H1 (cell line): Measurements from ENCODE around the gene ANKRD34B. TPM values are rescaled to one million over a fixed set of nuclear protein-coding genes. Genes with fewer than 3 reads are reported as not detected.

Experiments
- CTCF ChIA-PET: fragments of 300-600 bp; sonication (Branson Sonifier 250); formaldehyde crosslinking; loops from one replicate; lab custom pipeline; 2021; ENCODE audit not compliant: partially characterized antibody; lab: Charles Lee
- POLR2A ChIA-PET: fragments of 300-600 bp; sonication (Branson Sonifier 250); formaldehyde crosslinking; loops from one replicate; lab custom pipeline; 2021; ENCODE audit warnings: inconsistent platforms; ENCODE audit not compliant: partially characterized antibody; lab: Charles Lee
- DNase-seq, 2 experiments: peaks; one replicate each; pipeline versions ENCODE4 v3.0.0 to v3.0.0-alpha.2; 2010 to 2022; ENCODE audit warnings: low spot score in 2 of 2, low read depth in 1 of 2, mixed read lengths in 1 of 2
- FAIRE-seq: peaks from 2 replicates; lab custom pipeline; 2011; peaks lifted over from hg19 to GRCh38; lab: Jason Lieb, UNC
- H2AFZ ChIP-seq: 2 replicates; pipeline ENCODE4 v1.8.1; 2012; ENCODE audit warnings: low read length, inconsistent platforms
- H2AK5ac ChIP-seq: 2 replicates; pipeline ENCODE4 v1.6.1; 2013; ENCODE audit warnings: low read depth, low read length
- H2BK120ac ChIP-seq: replicated peaks from 2 replicates; pipeline ENCODE3; 2013; ENCODE audit warnings: low read depth, low read length, inconsistent platforms
- H2BK12ac ChIP-seq: 2 replicates; pipeline ENCODE4 v1.6.1; 2013; ENCODE audit warnings: low read depth, low read length
- H2BK15ac ChIP-seq: 2 replicates; pipeline ENCODE4 v1.6.1; 2013; ENCODE audit warnings: low read length
- H2BK20ac ChIP-seq: 2 replicates; pipeline ENCODE4 v1.6.1; 2013; ENCODE audit warnings: low read length
- H2BK5ac ChIP-seq: 2 replicates; pipeline ENCODE4 v1.6.1; 2013; ENCODE audit warnings: low read depth, low read length
- H3K14ac ChIP-seq: 2 replicates; pipeline ENCODE4 v1.6.1; 2013; ENCODE audit warnings: inconsistent platforms; ENCODE audit not compliant: insufficient read length
- H3K18ac ChIP-seq: 2 replicates; pipeline ENCODE4 v1.6.1; 2013; ENCODE audit warnings: low read length; ENCODE audit errors: extremely low read depth
- H3K23ac ChIP-seq: 2 replicates; pipeline ENCODE4 v1.6.1; 2013; ENCODE audit warnings: inconsistent platforms; ENCODE audit not compliant: insufficient read length
- H3K23me2 ChIP-seq: 2 replicates; pipeline ENCODE4 v1.6.1; 2013; ENCODE audit warnings: low read depth, low read length
- H3K27ac ChIP-seq: 2 replicates; pipeline ENCODE4 v1.6.1; 2011; ENCODE audit warnings: low read depth, low read length, inconsistent platforms
- H3K27me3 ChIP-seq, 4 experiments: replicated peaks in 1 of 4; 1 replicate in 1 of 4; 2 replicates in 3 of 4; pipeline versions ENCODE4 v1.6.1 to v1.8.1; 2011 to 2013; ENCODE audit warnings: low read length in 3 of 4, mild to moderate bottlenecking in 3 of 4, inconsistent platforms in 2 of 4, mixed read lengths in 2 of 4, moderate library complexity in 1 of 4; ENCODE audit not compliant: control insufficient read depth in 3 of 4, insufficient read depth in 3 of 4; ENCODE audit errors: extremely low read depth in 1 of 4
- H3K36me3 ChIP-seq, 4 experiments: 2 replicates each; pipeline versions ENCODE4 v1.6.1 to v1.8.1; 2011 to 2013; ENCODE audit warnings: mild to moderate bottlenecking in 4 of 4, low read length in 3 of 4, moderate library complexity in 2 of 4, control low read depth in 1 of 4, inconsistent platforms in 1 of 4; ENCODE audit not compliant: insufficient read depth in 4 of 4, control insufficient read depth in 2 of 4
- H3K4ac ChIP-seq: replicated peaks from 2 replicates; pipeline ENCODE3; 2013; ENCODE audit warnings: low read length, low read depth, mixed read lengths, inconsistent platforms; ENCODE audit not compliant: insufficient read length
- H3K4me1 ChIP-seq, 4 experiments: replicated peaks in 1 of 4; 1 replicate in 1 of 4; 2 replicates in 3 of 4; pipeline versions ENCODE4 v1.6.1 to v1.8.1; 2011 to 2013; ENCODE audit warnings: low read length in 3 of 4, inconsistent platforms in 2 of 4, mixed read lengths in 1 of 4; ENCODE audit not compliant: insufficient read depth in 4 of 4, control insufficient read depth in 3 of 4
- H3K4me2 ChIP-seq, 2 experiments: 2 replicates each; pipeline versions ENCODE4 v1.6.1 to v1.8.1; 2011 to 2013; ENCODE audit warnings: low read depth in 2 of 2, low read length in 2 of 2, control low read depth in 1 of 2, inconsistent platforms in 1 of 2, mild to moderate bottlenecking in 1 of 2; ENCODE audit not compliant: insufficient read depth in 1 of 2
- H3K4me3 ChIP-seq, 4 experiments: fragments of 200-600, 300-600 bp in 1 of 4; sonication (generic), shearing (Covaris generic), sonication (Bioruptor Twin) in 1 of 4; 2 replicates each; pipeline versions ENCODE4 v1.5.1 to v1.8.1; 2011 to 2016; ENCODE audit warnings: low read length in 4 of 4, low read depth in 3 of 4, control low read depth in 2 of 4, inconsistent platforms in 2 of 4, mild to moderate bottlenecking in 2 of 4, mixed read lengths in 1 of 4, moderate library complexity in 1 of 4; ENCODE audit not compliant: insufficient read depth in 2 of 4; ENCODE audit errors: extremely low read depth in 1 of 4
- H3K56ac ChIP-seq: replicated peaks from 2 replicates; pipeline ENCODE3; 2013; ENCODE audit warnings: low read depth, mild to moderate bottlenecking, mixed read lengths, low read length, inconsistent platforms; ENCODE audit not compliant: insufficient read length
- H3K79me1 ChIP-seq: 2 replicates; pipeline ENCODE4 v1.6.1; 2013; ENCODE audit warnings: low read depth, low read length, control low read depth
- H3K79me2 ChIP-seq, 2 experiments: 2 replicates each; pipeline versions ENCODE4 v1.6.1 to v1.8.1; 2012 to 2013; ENCODE audit warnings: low read length in 2 of 2, mild to moderate bottlenecking in 2 of 2, inconsistent platforms in 1 of 2; ENCODE audit not compliant: insufficient read depth in 2 of 2, control insufficient read depth in 1 of 2
- H3K9ac ChIP-seq, 4 experiments: replicated peaks in 1 of 4; 1 replicate in 1 of 4; 2 replicates in 3 of 4; pipeline versions ENCODE4 v1.6.1 to v1.8.1; 2011 to 2013; ENCODE audit warnings: low read depth in 3 of 4, low read length in 3 of 4, control low read depth in 2 of 4, mild to moderate bottlenecking in 2 of 4, moderate library complexity in 2 of 4, inconsistent platforms in 1 of 4; ENCODE audit errors: extremely low read depth in 1 of 4
- H3K9me3 ChIP-seq, 2 experiments: 2 replicates each; pipeline versions ENCODE4 v1.6.1 to v1.8.1; 2012 to 2013; ENCODE audit warnings: mild to moderate bottlenecking in 2 of 2, moderate library complexity in 2 of 2, control low read depth in 1 of 2, inconsistent platforms in 1 of 2, low read depth in 1 of 2, low read length in 1 of 2, mixed read lengths in 1 of 2; ENCODE audit not compliant: insufficient read depth in 2 of 2
- H4K20me1 ChIP-seq, 2 experiments: replicated peaks in 1 of 2; 2 replicates each; pipeline versions ENCODE3 to v1.8.1; 2011 to 2013; ENCODE audit warnings: inconsistent platforms in 2 of 2, low read length in 2 of 2, mild to moderate bottlenecking in 1 of 2; ENCODE audit not compliant: insufficient read depth in 2 of 2, control insufficient read depth in 1 of 2
- H4K5ac ChIP-seq: 2 replicates; pipeline ENCODE4 v1.6.1; 2013; ENCODE audit warnings: low read length, low read depth, mixed read lengths, inconsistent platforms; ENCODE audit not compliant: insufficient read length
- H4K8ac ChIP-seq: 2 replicates; pipeline ENCODE4 v1.8.0; 2013; ENCODE audit warnings: mild to moderate bottlenecking, moderate library complexity, low read length, inconsistent platforms; ENCODE audit not compliant: insufficient read depth; ENCODE audit errors: extremely low read depth
- H4K91ac ChIP-seq: replicated peaks from 2 replicates; pipeline ENCODE3; 2013; ENCODE audit warnings: low read length, mixed read lengths, inconsistent platforms; ENCODE audit not compliant: insufficient read length
- BRCA1 ChIP-seq: IDR thresholded peaks from 2 replicates; pipeline ENCODE4 v1.6.1; 2012; ENCODE audit warnings: low read depth, low read length, improper control_type of control experiment
- FOSL1 ChIP-seq: IDR thresholded peaks from 2 replicates; pipeline ENCODE4 v1.6.1; 2011; ENCODE audit warnings: mild to moderate bottlenecking, low read depth, low read length, moderate library complexity; ENCODE audit not compliant: insufficient read depth
- WGBS, 2 experiments: shearing (Covaris generic) in 1 of 2; methylation state at CpG; one replicate each; pipeline versions ENCODE4 v1.1.6 to v1.1.7; 2013 to 2015; ENCODE audit warnings: low lambda C conversion rate in 2 of 2, mixed read lengths in 2 of 2, inconsistent platforms in 1 of 2, low coverage in 1 of 2, missing lambda C conversion rate in 1 of 2; ENCODE audit not compliant: insufficient replicate concordance in 2 of 2, insufficient coverage in 1 of 2, insufficient read length in 1 of 2; ENCODE audit errors: extremely low coverage in 1 of 2, missing lambda C conversion rate in 1 of 2; 5-methylcytosine and 5-hydroxymethylcytosine counted together
- polyA plus RNA-seq, 7 experiments: library from polyadenylated mRNA; depleted of rRNA in 3 of 7; stranded (reverse) in 5 of 7; unstranded in 2 of 7; fragments of >200 nt in 5 of 7; fragments of 200-250 nt in 2 of 7; gene quantifications; 1 replicate in 5 of 7; 2 replicates in 1 of 7; 4 replicates in 1 of 7; pipeline versions ENCODE4 v1.2.1 to v1.2.3, GENCODE V29; 2011 to 2013; ENCODE audit warnings: missing spikeins in 2 of 7, mixed read lengths in 2 of 7
- total RNA-seq: library from RNA; stranded (reverse); fragmentation: NEBNext Ultra II Directional; extraction: Animal tissue kit (Norgen Biotek cat#: 25700); gene quantifications from 2 replicates; pipeline ENCODE4 v1.2.1, GENCODE V29; 2021

ANKRD34B gene
- total and polyA plus RNA-seq, 2 of the 8 experiments (the other 6 are each of a cell fraction or from before 2014, with no cell fraction given): 1.5 to 6.3 TPM

- no peak overlapping the region for H3K56ac ChIP-seq
- H2AK5ac ChIP-seq: no peak overlapping the region
- no peak overlapping the region for H3K27ac ChIP-seq
- H3K23ac ChIP-seq: no peak overlapping the region
- no peak overlapping the region for H2BK12ac ChIP-seq
- whole genome bisulfite sequencing, 2 experiments: 90% methylated on average over 5 of the region's 5 CpGs; no CpG with 5 or more reads in 1 of the 2 experiments
- H4K20me1 ChIP-seq: no peaks in the 10 kb centered on the region
- no peak overlapping the region for H3K9ac ChIP-seq
- POLR2A ChIA-PET: no interaction called here
- H4K5ac ChIP-seq: no peak overlapping the region
- H4K8ac ChIP-seq: no peak overlapping the region
- H2BK20ac ChIP-seq: no peak overlapping the region
- H3K4me2 ChIP-seq: no peak overlapping the region
- H4K91ac ChIP-seq: no peak overlapping the region
- TF ChIP-seq BRCA1 (no peak), FOSL1 (no peak)
- FAIRE-seq: no peak
- H3K4me1 ChIP-seq: peaks cover 2 to 7% (median 5%) of the 10 kb centered on the region in 4 experiments
- H3K4me3 ChIP-seq: no peak overlapping the region
- H3K14ac ChIP-seq: no peak overlapping the region
- no peaks in the 10 kb centered on the region for H3K79me2 ChIP-seq
- H3K9me3 ChIP-seq: no peaks in the 10 kb centered on the region
- H2AFZ ChIP-seq: no peak overlapping the region
- CTCF ChIA-PET: interaction anchor here (0.7 kb wide), 1 partner anchor 86 kb away, joined by 3 read pairs; no protein-coding TSS in a partner anchor
- no peaks in the 10 kb centered on the region for H3K36me3 ChIP-seq
- no peaks in the 10 kb centered on the region for H3K79me1 ChIP-seq
- H3K27me3 ChIP-seq: peaks cover 13 to 32% (median 25%) of the 10 kb centered on the region in 4 experiments
- H3K4ac ChIP-seq: no peak overlapping the region
- no peak overlapping the region for H2BK120ac ChIP-seq
- H2BK5ac ChIP-seq: no peak overlapping the region
- DNase-seq: no peak
- no peak overlapping the region for H3K18ac ChIP-seq
- H3K23me2 ChIP-seq: peaks cover 13% of the 10 kb centered on the region; the same call in 1 of the 2 replicates
- H2BK15ac ChIP-seq: no peak overlapping the region
These were observed 3.3 kb downstream of the ANKRD34B start for GRCh38 chr5:80566711-80567259.
